ENCODE results near the gene PLEKHH1. TPM values are rescaled to one million over a fixed set of nuclear protein-coding genes. Genes with fewer than 3 reads are reported as not detected.

The PLEKHH1 gene
- 1 to 10 TPM; 1.8 to 6.1 (median 4.0) TPM for total RNA-seq

GRCh38 chr14:67532998-67533753, at the start of gene PLEKHH1:
TSS of gene PLEKHH1 (plus strand) at chr14:67533290. CDS start at chr14:67541868, 8,578 bp downstream.
- H3K27ac ChIP-seq = peak within 1 kb of the TSS in 3 of 4 donors; percentile 77 to 83 (median 79)
- no peaks in the 10 kb centered on the region for H3K36me3 ChIP-seq
- H3K4me3 ChIP-seq = peak within 1 kb of the TSS; percentile 64 to 84
- H3K4me1 ChIP-seq = peaks cover 0 to 24% (median 0%) of the 10 kb centered on the region in 3 donors
- ATAC-seq = peak; percentile 95
- H3K9me3 ChIP-seq = no peaks in the 10 kb centered on the region
- no peaks in the 10 kb centered on the region for H3K27me3 ChIP-seq
- 0 to 4% methylated on average over 5 to 10 of the region's 86 CpGs for WGBS, 2 donors (ENCODE audit: low coverage in 1 of 2)
- no peak for TF ChIP-seq POLR2AphosphoS5 (IDR thresholded peaks at IDR 0.05)
- TF ChIP-seq POLR2A (IDR thresholded peaks at IDR 0.05) = peak in 1 of 2 donors; percentile 30

- H3K4me1 ChIP-seq = no peaks in the 10 kb centered on the region
- no peak overlapping the region for H3K4me3 ChIP-seq
- H3K9me3 ChIP-seq = no peaks in the 10 kb centered on the region
- TF ChIP-seq CTCF (IDR thresholded peaks at IDR 0.05) = no peak
- TF ChIP-seq POLR2A (IDR thresholded peaks at IDR 0.05) = no peak
- no peak for TF ChIP-seq POLR2AphosphoS5 (IDR thresholded peaks at IDR 0.05)
- TF ChIP-seq EP300 (IDR thresholded peaks at IDR 0.05) = no peak
- WGBS, 2 donors (ENCODE audit: low coverage in 1 of 2) = 50% methylated on average over 1 of the region's 8 CpGs; no CpG with 5 or more reads in 1 of the 2 donors
- ATAC-seq = no peak
- no peak overlapping the region for H3K27ac ChIP-seq
- no peaks in the 10 kb centered on the region for H3K27me3 ChIP-seq
- H3K36me3 ChIP-seq = no peaks in the 10 kb centered on the region
These were observed 49.4 kb upstream of the PLEKHH1 start for GRCh38 chr14:67483579-67484285.

DNA sequence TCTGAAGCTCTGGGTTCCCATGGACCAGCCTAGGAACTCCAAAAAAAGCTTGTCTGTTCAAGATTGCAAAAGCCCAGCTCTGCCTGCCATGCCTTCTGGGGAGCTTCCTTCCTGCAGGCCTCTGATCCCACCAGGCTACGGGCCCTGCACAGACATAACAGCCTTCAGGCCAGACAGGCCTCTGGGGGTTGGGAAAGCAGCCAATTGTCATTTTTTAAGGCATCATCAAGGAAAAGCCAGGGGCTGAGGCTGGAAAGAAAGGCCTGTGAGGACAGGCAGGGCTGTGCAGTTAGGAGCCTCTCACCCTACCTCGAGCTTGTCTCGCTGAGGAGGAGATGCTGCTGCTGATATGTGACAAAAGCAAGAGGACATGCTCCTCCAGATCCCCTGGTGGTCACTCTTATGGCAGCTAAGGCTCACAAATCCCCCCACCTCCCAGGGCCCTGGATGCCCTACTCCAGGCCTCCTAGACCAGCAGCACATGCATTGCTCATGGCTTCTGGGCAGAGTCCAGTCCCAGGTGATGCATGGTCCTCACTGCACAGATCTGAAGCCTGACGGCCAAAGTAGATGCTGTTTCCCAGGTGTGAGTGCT, 47.5 kb upstream of the PLEKHH1 start:
- no peaks in the 10 kb centered on the region for H3K9me3 ChIP-seq
- no peaks in the 10 kb centered on the region for H3K27me3 ChIP-seq
- H3K4me3 ChIP-seq = no peak overlapping the region
- TF ChIP-seq POLR2AphosphoS5 (IDR thresholded peaks at IDR 0.05) = no peak
- no peak for TF ChIP-seq CTCF (IDR thresholded peaks at IDR 0.05)
- TF ChIP-seq EP300 (IDR thresholded peaks at IDR 0.05) = no peak
- TF ChIP-seq POLR2A (IDR thresholded peaks at IDR 0.05) = no peak
- ATAC-seq = no peak
- no CpG with 5 or more reads among the region's 4 CpGs for WGBS, 2 donors (ENCODE audit: low coverage in 1 of 2)
- no peaks in the 10 kb centered on the region for H3K4me1 ChIP-seq
- H3K27ac ChIP-seq = no peak overlapping the region
- no peaks in the 10 kb centered on the region for H3K36me3 ChIP-seq

DNA sequence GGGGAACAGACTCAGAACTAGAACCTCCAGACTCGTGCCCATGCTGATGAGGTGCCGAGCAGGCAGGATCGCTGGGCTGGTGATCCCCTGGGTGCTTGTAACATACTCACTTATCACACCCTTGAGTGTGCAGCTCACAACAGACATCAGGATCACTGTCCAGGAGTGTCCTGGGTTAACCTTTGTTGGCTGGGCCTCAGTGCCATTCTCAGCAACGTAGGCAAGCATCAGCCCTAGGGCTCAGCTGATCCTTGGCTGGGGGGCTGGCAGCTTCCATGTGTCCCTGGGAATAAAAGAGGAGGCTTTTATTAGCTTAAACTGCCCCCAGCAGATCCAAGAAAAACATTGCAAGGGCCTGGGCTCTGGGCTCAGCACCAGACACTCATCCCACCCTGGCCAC, 46.2 kb upstream of the PLEKHH1 start:
- Histone ChIP-seq H3K36me3 (no peaks in the 10 kb centered on the region), H3K9me3 (no peaks in the 10 kb centered on the region), H3K4me1 (no peaks in the 10 kb centered on the region), H3K27me3 (no peaks in the 10 kb centered on the region), H3K27ac (no peak overlapping the region), H3K4me3 (no peak overlapping the region)
- no peak for ATAC-seq
- WGBS, 2 donors (ENCODE audit: low coverage in 1 of 2) = no CpG with 5 or more reads among the region's 4 CpGs
- TF ChIP-seq CTCF (IDR thresholded peaks at IDR 0.05) = no peak

DNA sequence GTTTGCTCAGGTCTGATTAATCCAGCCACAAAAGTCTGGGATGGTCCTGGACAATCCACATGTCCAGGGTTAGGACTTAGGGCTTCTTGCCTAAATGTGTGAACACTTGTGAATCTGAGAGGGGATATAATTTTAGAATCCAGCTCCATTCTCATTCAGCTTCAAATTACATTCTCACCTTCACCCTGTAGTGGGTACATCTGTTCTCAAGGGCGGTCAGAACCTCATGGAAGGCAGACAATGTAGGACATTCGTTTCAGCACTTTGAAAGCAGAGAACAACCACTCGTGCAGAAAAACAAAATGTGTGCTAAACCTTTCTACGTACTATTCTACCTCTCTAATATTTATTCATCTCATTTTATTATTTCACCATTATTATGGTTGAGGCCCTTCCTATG, 45.8 kb upstream of the PLEKHH1 start:
- WGBS, 2 donors (ENCODE audit: low coverage in 1 of 2) = 74 to 83% methylated on average over 2 to 4 of the region's 4 CpGs
- ATAC-seq = no peak
- H3K9me3 ChIP-seq = no peaks in the 10 kb centered on the region
- H3K36me3 ChIP-seq = no peaks in the 10 kb centered on the region
- H3K27ac ChIP-seq = no peak overlapping the region
- no peak for TF ChIP-seq CTCF (IDR thresholded peaks at IDR 0.05)
- no peak for TF ChIP-seq POLR2A (IDR thresholded peaks at IDR 0.05)
- TF ChIP-seq POLR2AphosphoS5 (IDR thresholded peaks at IDR 0.05) = no peak
- H3K27me3 ChIP-seq = no peaks in the 10 kb centered on the region
- no peak overlapping the region for H3K4me3 ChIP-seq
- H3K4me1 ChIP-seq = no peaks in the 10 kb centered on the region
